Effector CD8-positive, alpha-beta T cell (primary cell): ENCODE measurements around the gene LRRC3.
A peak's percentile ranks its signal among the peaks of the same experiment; 100 is the strongest.
"Not testable (repeated sequence)": the region's sequence is repeated elsewhere in the genome, so short reads cannot be mapped to it uniquely, and the experiment has no call there.

Experiments
- DNase-seq: peaks from one replicate; lab custom pipeline; 2025; lab: John Stamatoyannopoulos, UW

The LRRC3 gene

GRCh38 chr21:44497703-44498126 lies 42.4 kb downstream of the LRRC3 start:
- no peak for DNase-seq

GRCh38 chr21:44498280-44499210 lies 43.2 kb downstream of the LRRC3 start:
- DNase-seq, result no peak

GRCh38 chr21:44499211-44499560 lies 43.9 kb downstream of the LRRC3 start:
- no peak for DNase-seq

- no peak for DNase-seq
These were observed 44.3 kb downstream of the LRRC3 start for GRCh38 chr21:44499631-44500030.

- DNase-seq, result no peak
These were observed 44.8 kb downstream of the LRRC3 start for GRCh38 chr21:44500111-44500510.

- DNase-seq, result no peak
These were observed 47.1 kb downstream of the LRRC3 start for GRCh38 chr21:44502171-44502958.

- not testable (repeated sequence) for DNase-seq
These were observed 47.9 kb downstream of the LRRC3 start for GRCh38 chr21:44503006-44503889.

- DNase-seq, result no peak
These were observed 48.6 kb downstream of the LRRC3 start for GRCh38 chr21:44503901-44504399.

- no peak for DNase-seq
These were observed 50.5 kb downstream of the LRRC3 start for GRCh38 chr21:44505673-44506278.

GRCh38 chr21:44506279-44507255 lies 51.3 kb downstream of the LRRC3 start:
- no peak for DNase-seq

- DNase-seq, result no peak
These were observed 52.5 kb downstream of the LRRC3 start for GRCh38 chr21:44507673-44508425.

GRCh38 chr21:44508426-44508710 lies 53.1 kb downstream of the LRRC3 start:
- DNase-seq, result no peak

GRCh38 chr21:44508711-44509445 lies 53.6 kb downstream of the LRRC3 start:
- no peak for DNase-seq

- DNase-seq, result no peak
These were observed 54.2 kb downstream of the LRRC3 start for GRCh38 chr21:44509539-44509938.

GRCh38 chr21:44510109-44510507 lies 54.8 kb downstream of the LRRC3 start:
- DNase-seq, result no peak

GRCh38 chr21:44510508-44511218 lies 55.4 kb downstream of the LRRC3 start:
- peak; percentile 77 for DNase-seq

- no peak for DNase-seq
These were observed 56.1 kb downstream of the LRRC3 start for GRCh38 chr21:44511219-44511937.
